ENCODE measurements around the gene SYT1.

DNA sequence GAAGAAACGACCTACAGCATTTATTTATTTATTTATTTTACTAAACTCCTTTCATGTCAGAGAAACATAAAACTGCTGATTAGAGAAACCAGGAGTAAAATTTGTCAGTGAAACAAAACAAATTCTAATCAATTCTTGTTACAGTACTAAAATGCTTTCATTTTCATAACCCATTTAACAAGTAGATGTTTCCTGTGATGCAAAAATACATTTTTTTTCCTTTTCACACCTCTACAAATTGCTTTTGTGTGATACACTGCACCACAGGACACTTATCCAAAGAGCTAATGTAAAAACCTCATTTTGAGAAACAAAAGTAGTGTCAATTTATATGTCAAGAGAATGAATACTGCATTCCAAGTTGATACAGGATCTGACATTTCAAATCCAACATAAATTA is 155.1 kb downstream of the SYT1 start:
- no peak for TF ChIP-seq CTCF (conservative IDR thresholded peaks at IDR 0.05; ENCODE audit: low read depth, low read length)
- TF ChIP-seq EZH2 (IDR thresholded peaks at IDR 0.05; ENCODE audit: borderline replicate concordance, low read depth, low read length, poor library complexity, severe bottlenecking): no peak

Measured in A673 (cell line).